ENCODE data around the gene SNAPC4.

The SNAPC4 gene

GRCh38 chr9:136367296-136368145 lies 32.4 kb downstream of the SNAPC4 start:
- no peak for DNase-seq

- no peak for DNase-seq
Observed at GRCh38 chr9:136366826-136367225, 33.1 kb downstream of the SNAPC4 start.

GRCh38 chr9:136365775-136366222 lies 34.2 kb downstream of the SNAPC4 start:
- DNase-seq = no peak

GRCh38 chr9:136364942-136365774 lies 34.8 kb downstream of the SNAPC4 start:
- no peak for DNase-seq

- DNase-seq = no peak
Observed at GRCh38 chr9:136363949-136364748, 35.8 kb downstream of the SNAPC4 start.

- DNase-seq = peak; percentile 95
Observed at GRCh38 chr9:136363106-136363948, 36.6 kb downstream of the SNAPC4 start, which contains the start of gene DNLZ. TSS of gene DNLZ (minus strand) at chr9:136363744. CDS start at chr9:136363714, 30 bp downstream.

- no peak for DNase-seq
Observed at GRCh38 chr9:136362450-136362784, 37.6 kb downstream of the SNAPC4 start.

- DNase-seq = no peak
Observed at GRCh38 chr9:136361754-136362449, 38.1 kb downstream of the SNAPC4 start.

GRCh38 chr9:136361047-136361753 lies 38.8 kb downstream of the SNAPC4 start:
- no peak for DNase-seq

GRCh38 chr9:136359774-136360718 lies 39.9 kb downstream of the SNAPC4 start:
- no peak for DNase-seq

- no peak for DNase-seq
Observed at GRCh38 chr9:136358888-136359287, 41.1 kb downstream of the SNAPC4 start.

GRCh38 chr9:136358016-136358415 lies 42.0 kb downstream of the SNAPC4 start:
- no peak for DNase-seq

- DNase-seq = no peak
Observed at GRCh38 chr9:136357202-136357725, 42.7 kb downstream of the SNAPC4 start.

GRCh38 chr9:136355616-136356557 lies 44.1 kb downstream of the SNAPC4 start:
- DNase-seq = no peak

GRCh38 chr9:136354592-136355085 lies 45.3 kb downstream of the SNAPC4 start:
- no peak for DNase-seq

GRCh38 chr9:136353757-136354488 lies 46.0 kb downstream of the SNAPC4 start:
- DNase-seq = no peak

GRCh38 chr9:136353088-136353487 lies 46.9 kb downstream of the SNAPC4 start:
- DNase-seq = no peak

Measured in CD4-positive, alpha-beta T cell treated with Interleukin-10 for 1 hour (primary cell).